IPS-NIHi7 (cell line): Measurements from ENCODE around the gene RIMBP3C.
"Not testable (repeated sequence)": the region's sequence is repeated elsewhere in the genome, so short reads cannot be mapped to it uniquely, and the experiment has no call there.

ENCODE experiments used
- DNase-seq: peaks from one replicate; pipeline ENCODE4 v3.0.0; 2012; ENCODE audit warnings: mixed read lengths; ENCODE audit errors: extremely low spot score

Gene RIMBP3C

GRCh38 chr22:21573293-21573734 lies 22.1 kb upstream of the RIMBP3C start:
- no peak for DNase-seq

- no peak for DNase-seq
Measured at GRCh38 chr22:21571679-21572078, 20.4 kb upstream of the RIMBP3C start.

- DNase-seq: no peak
Measured at GRCh38 chr22:21570398-21570797, 19.1 kb upstream of the RIMBP3C start.

- DNase-seq: no peak
Measured at GRCh38 chr22:21569459-21570170, 18.4 kb upstream of the RIMBP3C start.

- DNase-seq: not testable (repeated sequence)
Measured at GRCh38 chr22:21569076-21569427, 17.8 kb upstream of the RIMBP3C start.

- DNase-seq: peak; percentile 32
Measured at GRCh38 chr22:21568347-21569075, 17.2 kb upstream of the RIMBP3C start.

GRCh38 chr22:21567456-21568346 lies 16.4 kb upstream of the RIMBP3C start, which contains the start of gene UBE2L3:
Gene UBE2L3 (plus strand): TSS chr22:21567714. CDS start chr22:21567745, 31 bp downstream.
- DNase-seq: peak; percentile 93

- DNase-seq: no peak
Measured at GRCh38 chr22:21564411-21564810, 13.2 kb upstream of the RIMBP3C start.

- DNase-seq: no peak
Measured at GRCh38 chr22:21563912-21564311, 12.7 kb upstream of the RIMBP3C start.

GRCh38 chr22:21560657-21561056 lies 9.4 kb upstream of the RIMBP3C start:
- not testable (repeated sequence) for DNase-seq

GRCh38 chr22:21559345-21560125 lies 8.3 kb upstream of the RIMBP3C start:
- not testable (repeated sequence) for DNase-seq

GRCh38 chr22:21550678-21551047 lies 598 bp downstream of the RIMBP3C start:
- DNase-seq: not testable (repeated sequence)

- DNase-seq: not testable (repeated sequence)
Measured at GRCh38 chr22:21550008-21550677, 1.1 kb downstream of the RIMBP3C start.

GRCh38 chr22:21549558-21549957 lies 1.7 kb downstream of the RIMBP3C start:
- DNase-seq: not testable (repeated sequence)

- DNase-seq: not testable (repeated sequence)
Measured at GRCh38 chr22:21544432-21545322, 6.6 kb downstream of the RIMBP3C start.

GRCh38 chr22:21539862-21540261 lies 11.4 kb downstream of the RIMBP3C start:
- DNase-seq: not testable (repeated sequence)

GRCh38 chr22:21532863-21533648 lies 18.2 kb downstream of the RIMBP3C start:
- not testable (repeated sequence) for DNase-seq

GRCh38 chr22:21531525-21531924 lies 19.7 kb downstream of the RIMBP3C start:
- not testable (repeated sequence) for DNase-seq
